Femur (tissue), 1 donor: ENCODE data around the gene RTN3.
"Not testable (repeated sequence)": the region's sequence is repeated elsewhere in the genome, so short reads cannot be mapped to it uniquely, and the experiment has no call there.

Experiments
- DNase-seq: peaks from one replicate; pipeline ENCODE4 v3.0.0-alpha.2; 2017

The RTN3 gene

GRCh38 chr11:63683133-63683991 is 2.1 kb downstream of the RTN3 start:
- no peak for DNase-seq

DNA sequence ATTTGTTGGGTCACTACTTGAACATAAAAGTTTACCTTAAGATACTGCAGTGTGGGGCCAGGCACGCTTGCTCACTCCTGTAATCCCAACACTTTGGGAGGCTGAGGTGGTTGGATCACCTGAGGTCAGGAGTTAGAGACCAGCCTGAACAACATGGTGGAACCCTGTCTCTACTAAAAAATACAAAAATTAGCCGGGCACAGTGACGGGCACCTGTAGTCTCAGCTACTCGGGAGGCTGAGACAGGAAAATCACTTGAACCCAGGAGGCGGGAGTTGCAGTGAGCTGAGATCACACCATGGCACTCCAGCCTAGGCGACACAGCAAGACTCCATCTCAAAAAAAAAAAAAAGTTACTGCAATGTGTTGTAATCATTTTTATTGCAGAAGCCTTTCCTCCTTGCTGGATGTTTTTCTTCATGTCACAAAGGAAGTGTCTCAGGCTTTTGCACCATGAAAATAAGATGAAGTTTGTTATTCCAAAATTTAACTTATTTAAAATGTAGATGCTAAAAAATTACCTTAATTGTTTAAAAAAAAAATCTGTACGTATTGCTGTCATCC is 3.9 kb downstream of the RTN3 start:
- not testable (repeated sequence) for DNase-seq

DNA sequence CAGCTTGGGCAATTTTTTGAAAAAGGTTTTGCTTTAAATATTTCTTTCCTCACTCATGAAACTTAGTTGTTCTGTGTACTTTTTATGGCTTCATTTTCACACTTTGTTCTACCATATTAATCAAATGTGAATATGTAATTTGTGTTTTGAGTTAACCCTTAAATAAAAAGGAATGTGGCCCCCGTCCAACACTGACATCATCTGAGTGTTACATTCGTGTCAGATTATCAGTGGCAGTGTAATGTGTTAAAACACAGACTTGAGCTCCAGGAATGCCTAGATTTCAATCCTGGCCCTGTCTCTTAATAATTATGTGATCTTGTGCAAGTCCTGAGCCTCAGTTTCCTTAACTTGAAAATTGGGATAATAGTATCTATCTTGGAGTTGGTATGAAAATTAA is 5.6 kb downstream of the RTN3 start:
- DNase-seq, result no peak

DNA sequence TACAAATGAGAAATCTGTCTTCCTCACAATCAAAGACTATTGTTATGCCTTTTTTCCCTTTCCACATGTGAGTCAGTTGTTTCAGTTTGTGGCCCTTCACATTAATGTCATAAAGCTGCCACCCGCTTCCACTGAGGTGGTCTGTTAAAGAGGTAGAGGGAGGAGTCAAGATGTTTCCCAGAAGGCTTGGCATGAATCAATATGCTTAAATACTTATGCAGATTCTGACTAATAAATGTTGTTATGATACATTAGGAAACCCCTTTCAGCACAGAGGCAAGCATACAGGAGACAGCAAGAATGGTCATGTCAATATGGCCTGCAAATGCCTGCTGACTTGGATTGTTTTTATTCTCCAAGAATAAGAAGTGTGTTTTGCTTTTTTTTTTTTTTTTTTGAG is 6.5 kb downstream of the RTN3 start:
- no peak for DNase-seq

- no peak for DNase-seq
These were observed 13.3 kb downstream of the RTN3 start for GRCh38 chr11:63694596-63694995.

GRCh38 chr11:63698976-63699733 is 17.9 kb downstream of the RTN3 start:
- DNase-seq, result no peak

- DNase-seq, result no peak
These were observed 18.6 kb downstream of the RTN3 start for GRCh38 chr11:63699896-63700295.

DNA sequence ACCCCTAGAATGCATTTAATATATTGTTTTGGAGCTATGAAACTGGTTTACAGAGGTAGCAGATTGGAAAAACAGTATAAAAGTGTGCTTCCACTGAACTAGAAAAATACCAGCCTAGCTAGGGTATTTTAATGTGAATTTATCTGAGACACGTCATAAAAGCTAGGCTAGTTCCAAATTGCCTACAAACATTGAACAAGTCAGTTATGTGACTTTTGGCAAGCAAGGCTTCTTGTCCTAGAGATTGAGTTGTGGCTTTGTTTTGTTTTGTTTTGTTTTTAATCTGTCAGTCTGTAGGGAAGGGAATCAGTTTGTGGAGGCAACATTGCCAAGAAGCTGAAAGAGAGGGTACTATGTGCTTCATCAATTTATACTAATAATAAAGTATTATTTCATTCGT is 24.2 kb downstream of the RTN3 start:
- DNase-seq, result no peak

DNA sequence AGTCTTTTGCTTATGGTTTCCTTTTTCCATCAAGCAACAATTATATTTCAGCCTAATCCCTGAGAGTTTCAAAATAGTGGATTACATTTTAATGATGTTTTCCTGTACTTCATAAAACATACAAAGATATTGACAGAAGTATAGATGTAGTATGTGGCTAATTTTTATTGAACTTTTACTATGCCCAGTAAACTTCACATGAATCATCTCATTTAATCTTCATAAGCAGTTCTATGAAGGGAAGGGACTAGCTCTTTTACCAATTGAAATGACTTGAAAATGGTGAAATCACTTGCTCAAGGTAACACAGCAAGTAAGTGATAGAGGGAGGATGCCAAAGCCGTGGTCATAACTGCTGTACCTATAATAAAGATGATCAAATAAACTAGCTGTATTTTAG is 27.5 kb downstream of the RTN3 start:
- no peak for DNase-seq

DNA sequence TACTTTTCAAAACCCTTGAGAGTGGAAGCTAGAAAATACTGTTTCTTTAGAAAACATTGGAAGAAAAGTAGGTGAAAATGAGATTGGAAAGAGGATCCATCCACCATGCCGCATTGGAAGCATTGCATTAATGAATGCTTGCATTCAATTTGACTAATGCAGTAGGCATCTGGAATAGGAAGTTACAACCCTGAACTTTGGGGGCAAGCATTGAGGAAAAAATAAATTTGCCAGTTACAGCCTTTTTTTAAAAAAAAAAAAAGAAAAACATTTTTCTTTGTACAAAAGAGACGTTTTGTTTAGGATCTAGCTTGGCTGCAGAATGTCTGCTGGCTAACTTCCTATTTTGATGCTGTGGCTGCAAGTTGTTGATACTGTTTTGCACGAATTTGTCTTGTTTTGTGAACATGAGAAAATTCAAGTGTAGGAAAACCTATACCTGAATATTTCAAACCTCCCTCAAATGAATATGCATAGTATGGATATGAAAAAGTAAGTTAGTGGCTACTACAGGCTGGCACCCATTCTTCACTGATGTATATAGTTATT is 28.1 kb downstream of the RTN3 start:
- no peak for DNase-seq

DNA sequence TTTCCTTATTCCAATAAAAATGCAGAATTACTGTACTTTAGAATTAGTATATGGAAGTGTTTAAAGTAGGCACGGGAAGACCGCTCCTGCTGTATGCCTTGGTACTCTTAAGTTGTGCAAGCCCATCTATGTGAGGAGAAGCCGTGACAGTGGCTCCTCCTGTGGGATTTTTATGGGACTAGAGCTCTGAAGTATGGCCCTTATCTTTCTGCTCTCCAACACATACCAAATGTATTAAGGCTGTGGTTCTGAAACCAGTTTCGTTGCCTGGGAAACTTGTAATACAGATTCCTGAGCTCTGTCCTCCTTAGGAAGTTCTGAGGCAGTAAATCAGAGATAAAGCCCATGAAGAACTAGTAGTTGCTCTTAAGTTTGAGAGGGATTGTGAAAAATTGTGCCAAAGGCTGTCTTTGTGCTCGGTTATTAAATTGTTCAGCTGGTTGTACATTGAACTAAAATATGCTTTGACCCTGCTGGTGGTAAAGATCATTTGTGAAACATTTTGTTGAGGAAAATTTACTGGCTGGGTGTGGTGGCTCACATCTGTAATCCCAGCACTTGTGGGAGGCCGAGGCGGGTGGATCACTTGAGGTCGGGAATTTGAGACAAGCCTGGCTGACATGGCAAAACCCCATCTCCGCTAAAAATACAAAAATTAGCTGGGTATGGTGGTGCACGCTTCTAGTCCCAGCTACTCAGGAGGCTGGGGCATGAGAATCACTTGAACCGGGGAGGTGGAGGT is 29.3 kb downstream of the RTN3 start:
- no peak for DNase-seq

DNA sequence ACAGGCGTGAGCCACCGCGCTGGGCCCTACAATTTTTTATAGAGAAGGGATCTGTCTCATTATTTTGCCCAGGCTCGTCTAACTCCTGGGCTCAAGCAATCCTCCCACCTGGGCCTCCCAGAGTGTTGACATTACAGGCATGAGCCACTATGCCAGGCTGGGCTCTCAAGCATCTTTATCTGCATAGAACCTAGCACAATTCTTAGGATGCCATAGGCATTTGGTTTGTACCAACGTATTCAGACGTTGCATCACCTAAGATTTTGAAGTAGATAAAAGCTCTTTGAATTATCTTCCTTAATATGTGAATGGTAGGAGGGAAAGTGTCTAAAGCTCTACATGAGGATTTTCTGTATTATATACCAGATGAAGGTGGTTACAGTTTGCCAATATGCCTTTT is 30.5 kb downstream of the RTN3 start:
- DNase-seq, result no peak

DNA sequence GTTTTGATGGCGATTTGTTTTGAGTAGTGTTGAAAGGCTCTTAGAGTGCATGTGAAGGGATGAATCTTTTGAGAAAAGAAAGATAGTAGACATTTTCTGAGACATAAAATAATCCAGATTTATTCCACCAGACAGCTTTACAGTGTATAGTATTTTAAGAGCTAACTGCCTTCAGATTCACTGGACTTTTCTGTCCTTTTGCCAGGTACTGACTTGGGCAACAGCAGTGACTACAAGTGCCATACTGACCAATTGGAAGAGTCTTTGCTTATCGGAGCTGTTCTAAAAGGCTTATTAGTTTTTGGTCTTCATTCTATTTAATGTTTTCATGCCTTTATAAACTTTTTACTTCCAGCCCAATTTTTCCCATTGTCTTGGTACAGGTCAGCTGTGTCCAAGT is 32.5 kb downstream of the RTN3 start:
- DNase-seq, result no peak

GRCh38 chr11:63716046-63716445 is 34.7 kb downstream of the RTN3 start:
- no peak for DNase-seq

GRCh38 chr11:63719001-63719400 is 37.7 kb downstream of the RTN3 start:
- no peak for DNase-seq

DNA sequence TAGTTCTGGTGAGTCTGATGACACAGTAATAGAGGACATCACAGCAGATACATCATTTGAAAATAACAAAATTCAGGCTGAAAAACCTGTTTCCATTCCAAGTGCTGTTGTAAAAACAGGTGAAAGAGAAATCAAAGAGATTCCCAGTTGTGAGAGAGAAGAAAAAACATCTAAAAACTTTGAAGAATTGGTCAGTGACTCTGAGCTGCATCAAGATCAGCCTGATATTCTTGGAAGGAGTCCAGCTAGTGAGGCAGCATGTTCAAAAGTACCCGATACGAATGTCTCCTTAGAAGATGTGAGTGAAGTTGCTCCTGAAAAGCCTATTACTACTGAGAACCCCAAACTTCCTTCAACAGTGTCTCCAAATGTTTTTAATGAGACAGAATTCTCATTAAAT is 38.7 kb downstream of the RTN3 start:
- DNase-seq, result no peak

DNA sequence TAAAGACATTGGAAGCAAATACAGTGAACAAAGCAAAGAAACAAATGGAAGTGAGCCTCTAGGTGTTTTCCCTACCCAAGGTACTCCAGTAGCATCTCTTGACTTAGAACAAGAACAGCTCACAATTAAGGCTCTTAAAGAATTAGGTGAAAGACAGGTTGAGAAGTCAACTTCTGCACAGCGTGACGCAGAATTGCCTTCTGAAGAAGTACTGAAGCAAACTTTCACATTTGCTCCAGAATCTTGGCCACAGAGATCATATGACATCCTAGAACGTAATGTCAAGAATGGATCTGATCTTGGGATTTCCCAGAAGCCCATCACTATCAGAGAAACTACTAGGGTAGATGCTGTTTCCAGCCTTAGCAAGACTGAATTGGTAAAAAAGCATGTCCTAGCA is 39.3 kb downstream of the RTN3 start:
- no peak for DNase-seq

DNA sequence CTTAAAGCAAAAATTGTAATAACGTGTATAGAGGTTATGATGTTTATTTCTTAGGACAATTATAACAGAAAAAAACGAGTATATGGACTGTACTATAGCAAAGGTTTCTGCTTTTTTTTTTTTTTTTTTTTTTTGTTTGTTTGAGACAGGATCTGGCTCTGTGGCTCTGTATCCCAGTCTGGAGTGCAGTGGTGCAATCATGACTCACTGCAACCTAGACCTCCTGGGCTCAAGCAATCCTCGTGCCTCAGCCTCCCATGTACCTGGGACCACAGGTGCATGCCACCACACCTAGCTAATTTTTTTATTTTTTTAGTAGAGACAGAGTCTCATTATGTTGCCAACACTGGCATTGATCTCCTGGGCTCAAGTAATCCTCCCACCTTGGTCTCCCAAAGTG is 48.0 kb downstream of the RTN3 start:
- no peak for DNase-seq

GRCh38 chr11:63736864-63737263 is 55.6 kb downstream of the RTN3 start:
- no peak for DNase-seq

DNA sequence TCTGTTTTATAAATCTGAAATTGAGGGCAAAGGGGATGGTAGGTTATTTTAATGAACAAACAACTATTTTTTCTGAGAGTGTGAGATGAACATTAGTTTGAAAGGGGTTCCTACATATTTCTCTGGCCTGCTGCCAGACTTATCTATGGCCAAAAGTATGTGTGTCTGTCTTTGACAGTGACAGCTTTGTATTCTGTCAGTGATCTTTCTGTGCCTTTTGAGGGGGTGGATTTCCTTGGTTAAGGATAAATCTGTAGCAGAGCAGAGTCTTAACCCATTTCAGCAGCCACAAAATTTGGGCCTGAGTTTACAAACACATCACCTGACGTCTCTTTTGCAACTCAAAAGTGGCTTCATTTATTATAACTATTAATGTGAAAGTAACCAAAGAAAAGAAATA is 56.4 kb downstream of the RTN3 start:
- no peak for DNase-seq

- peak; percentile 74 for DNase-seq
These were observed 57.5 kb downstream of the RTN3 start for GRCh38 chr11:63738720-63739360.
